ENCODE results near the gene MYO1D. TPM values are rescaled to one million over a fixed set of nuclear protein-coding genes. Genes with fewer than 3 reads are reported as not detected.
A peak's percentile ranks its signal among the peaks of the same experiment; 100 is the strongest.

Gene MYO1D
- total and polyA plus RNA-seq, 2 donors (not counting 1 experiment from before 2014, with no cell fraction given): 5.4 to 26.7 TPM

DNA sequence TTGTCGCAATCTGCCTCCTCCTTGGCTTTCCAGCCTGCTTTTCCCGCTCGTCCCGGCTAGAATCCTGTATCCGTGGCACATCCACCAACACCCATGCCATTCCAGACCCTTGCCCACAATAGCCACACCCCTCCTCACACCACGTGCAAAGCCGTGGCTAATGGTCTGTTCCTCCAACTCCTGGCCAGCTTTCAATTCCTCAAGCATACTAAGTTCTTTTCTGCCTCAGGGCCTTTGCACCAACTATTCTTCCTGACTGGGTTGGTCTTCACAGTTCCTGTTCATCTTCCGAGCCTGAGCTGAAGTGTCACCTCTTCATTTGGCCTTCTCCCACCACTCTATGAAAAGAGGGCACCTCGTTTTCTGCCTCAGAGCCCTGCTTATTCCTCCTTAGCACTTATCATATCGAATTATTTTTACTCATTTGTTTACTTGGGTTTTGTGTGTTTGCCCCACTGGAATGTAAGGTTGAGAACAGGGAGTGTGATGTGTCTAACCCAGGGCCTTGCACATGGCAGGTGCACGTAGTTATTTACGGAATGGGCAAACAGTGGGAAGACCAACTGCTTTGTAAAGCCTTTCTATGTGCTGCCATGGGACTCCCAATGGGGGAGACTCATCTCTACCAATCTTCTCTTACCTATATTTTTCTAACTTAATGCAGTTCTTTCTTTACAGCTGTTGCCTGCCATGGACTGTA is 321.2 kb downstream of the MYO1D start:
- H3K4me1 ChIP-seq (ENCODE audit: control insufficient read depth in 2 of 2, insufficient read depth in 2 of 2, low read length in 2 of 2): peaks cover 56% of the 10 kb centered on the region in 2 donors
- H3K4me1 Mint-ChIP-seq: peaks cover 65% of the 10 kb centered on the region
- no peak overlapping the region for H3K9ac ChIP-seq (ENCODE audit: low read length)
- H3K4me3 ChIP-seq (ENCODE audit: control extremely low read depth in 1 of 5, extremely low read depth in 1 of 5, insufficient read depth in 1 of 5, low read depth in 2 of 5, low read length in 4 of 5): no peak overlapping the region
- peak overlapping the region; percentile 69 to 76 for H3K27ac ChIP-seq (ENCODE audit: low read length in 2 of 2)
- ATAC-seq (ENCODE audit: low read depth) (no peak), DNase-seq (no peak)
- no peaks in the 10 kb centered on the region for H3K36me3 ChIP-seq (replicated peaks in 1 of 2; ENCODE audit: control extremely low read depth in 1 of 2, control insufficient read depth in 1 of 2, extremely low read depth in 1 of 2, insufficient read depth in 2 of 2, low read length in 1 of 2)
- no peaks in the 10 kb centered on the region for H3K9me3 Mint-ChIP-seq (ENCODE audit: insufficient read depth)
- H4K20me1 ChIP-seq (ENCODE audit: control insufficient read depth, insufficient read depth, low read length, poor library complexity, severe bottlenecking): no peaks in the 10 kb centered on the region
- 98% methylated on average over 7 of the region's 12 CpGs for WGBS (ENCODE audit: insufficient coverage)
- CTCF ChIA-PET: interaction anchor here (1.2 to 1.4 kb wide), 2 partner anchors 94 to 104 kb away, joined by 3 to 4 read pairs; no protein-coding TSS in a partner anchor
- POLR2A ChIA-PET: no interaction called here
- H3K4me3 Mint-ChIP-seq: no peak overlapping the region
- H3K9me3 ChIP-seq (ENCODE audit: control extremely low read depth in 1 of 3, control insufficient read depth in 2 of 3, insufficient read depth in 1 of 3, low read length in 2 of 3): no peaks in the 10 kb centered on the region
- H3K27me3 Mint-ChIP-seq: no peaks in the 10 kb centered on the region
- TF ChIP-seq, protein P1, sequence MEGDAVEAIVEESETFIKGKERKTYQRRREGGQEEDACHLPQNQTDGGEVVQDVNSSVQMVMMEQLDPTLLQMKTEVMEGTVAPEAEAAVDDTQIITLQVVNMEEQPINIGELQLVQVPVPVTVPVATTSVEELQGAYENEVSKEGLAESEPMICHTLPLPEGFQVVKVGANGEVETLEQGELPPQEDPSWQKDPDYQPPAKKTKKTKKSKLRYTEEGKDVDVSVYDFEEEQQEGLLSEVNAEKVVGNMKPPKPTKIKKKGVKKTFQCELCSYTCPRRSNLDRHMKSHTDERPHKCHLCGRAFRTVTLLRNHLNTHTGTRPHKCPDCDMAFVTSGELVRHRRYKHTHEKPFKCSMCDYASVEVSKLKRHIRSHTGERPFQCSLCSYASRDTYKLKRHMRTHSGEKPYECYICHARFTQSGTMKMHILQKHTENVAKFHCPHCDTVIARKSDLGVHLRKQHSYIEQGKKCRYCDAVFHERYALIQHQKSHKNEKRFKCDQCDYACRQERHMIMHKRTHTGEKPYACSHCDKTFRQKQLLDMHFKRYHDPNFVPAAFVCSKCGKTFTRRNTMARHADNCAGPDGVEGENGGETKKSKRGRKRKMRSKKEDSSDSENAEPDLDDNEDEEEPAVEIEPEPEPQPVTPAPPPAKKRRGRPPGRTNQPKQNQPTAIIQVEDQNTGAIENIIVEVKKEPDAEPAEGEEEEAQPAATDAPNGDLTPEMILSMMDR (IDR thresholded peaks at IDR 0.05): no peak
- no peak for TF ChIP-seq EZH2 (IDR thresholded peaks at IDR 0.05; ENCODE audit: borderline replicate concordance, insufficient read depth, low read depth, low read length, poor library complexity, severe bottlenecking)
- intact Hi-C loops (cut with micrococcal nuclease): no loop called here
- H3K27ac Mint-ChIP-seq: peak overlapping the region; percentile 62
- no peak overlapping the region for H3K4me2 ChIP-seq (replicated peaks; ENCODE audit: low read depth, low read length, poor library complexity, severe bottlenecking)
- no peaks in the 10 kb centered on the region for H3K27me3 ChIP-seq (replicated peaks in 1 of 4; ENCODE audit: control extremely low read depth in 1 of 4, control insufficient read depth in 3 of 4, insufficient read depth in 4 of 4, low read length in 3 of 4)
- no peak overlapping the region for H2AFZ ChIP-seq (ENCODE audit: insufficient read depth, low read depth, low read length, poor library complexity, severe bottlenecking)
- H3K79me2 ChIP-seq (ENCODE audit: control insufficient read depth, insufficient read depth, low read length): no peaks in the 10 kb centered on the region

DNA sequence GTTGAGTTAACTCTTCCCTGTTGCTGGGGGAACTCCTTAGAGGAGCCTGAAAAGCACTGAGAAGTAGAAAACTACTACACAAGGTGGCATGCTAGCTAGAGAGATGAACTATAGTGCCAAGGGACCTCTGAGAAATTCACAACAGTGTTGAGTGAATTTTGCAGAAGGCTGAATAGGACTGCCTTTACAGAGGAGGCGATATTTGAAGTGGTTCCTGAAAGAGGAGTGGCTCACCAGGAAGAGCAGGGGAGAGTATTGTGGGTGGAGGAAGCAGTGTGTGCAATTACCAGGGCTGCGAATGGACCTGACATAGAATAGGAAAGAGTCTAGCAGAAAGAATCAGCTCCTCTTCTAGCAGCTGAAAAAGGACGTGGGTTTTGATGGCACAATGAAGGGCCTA is 323.8 kb downstream of the MYO1D start:
- H3K4me3 Mint-ChIP-seq: no peak overlapping the region
- Histone ChIP-seq H3K9ac (ENCODE audit: low read length) (no peak overlapping the region), H3K27ac (ENCODE audit: low read length in 2 of 2) (no peak overlapping the region), H3K4me3 (ENCODE audit: control extremely low read depth in 1 of 5, extremely low read depth in 1 of 5, insufficient read depth in 1 of 5, low read depth in 2 of 5, low read length in 4 of 5) (no peak overlapping the region), H3K4me2 (replicated peaks; ENCODE audit: low read depth, low read length, poor library complexity, severe bottlenecking) (no peak overlapping the region), H3K79me2 (ENCODE audit: control insufficient read depth, insufficient read depth, low read length) (no peaks in the 10 kb centered on the region), H3K36me3 (replicated peaks in 1 of 2; ENCODE audit: control extremely low read depth in 1 of 2, control insufficient read depth in 1 of 2, extremely low read depth in 1 of 2, insufficient read depth in 2 of 2, low read length in 1 of 2) (no peaks in the 10 kb centered on the region), H3K4me1 (ENCODE audit: control insufficient read depth in 2 of 2, insufficient read depth in 2 of 2, low read length in 2 of 2) (peaks cover 39 to 42% of the 10 kb centered on the region in 2 donors), H3K9me3 (ENCODE audit: control extremely low read depth in 1 of 3, control insufficient read depth in 2 of 3, insufficient read depth in 1 of 3, low read length in 2 of 3) (no peaks in the 10 kb centered on the region), H2AFZ (ENCODE audit: insufficient read depth, low read depth, low read length, poor library complexity, severe bottlenecking) (no peak overlapping the region), H4K20me1 (ENCODE audit: control insufficient read depth, insufficient read depth, low read length, poor library complexity, severe bottlenecking) (no peaks in the 10 kb centered on the region), H3K27me3 (replicated peaks in 1 of 4; ENCODE audit: control extremely low read depth in 1 of 4, control insufficient read depth in 3 of 4, insufficient read depth in 4 of 4, low read length in 3 of 4) (no peaks in the 10 kb centered on the region)
- POLR2A ChIA-PET: no interaction called here
- DNase-seq: no peak
- CTCF ChIA-PET: no interaction called here
- peaks cover 47% of the 10 kb centered on the region for H3K4me1 Mint-ChIP-seq
- TF ChIP-seq, protein P1 (IDR thresholded peaks at IDR 0.05): no peak
- no peak for TF ChIP-seq EZH2 (IDR thresholded peaks at IDR 0.05; ENCODE audit: borderline replicate concordance, insufficient read depth, low read depth, low read length, poor library complexity, severe bottlenecking)
- no peak for ATAC-seq (ENCODE audit: low read depth)
- no peak overlapping the region for H3K27ac Mint-ChIP-seq
- H3K9me3 Mint-ChIP-seq (ENCODE audit: insufficient read depth): no peaks in the 10 kb centered on the region
- 53% methylated on average over 2 of the region's 3 CpGs for WGBS (ENCODE audit: insufficient coverage)
- intact Hi-C loops (cut with micrococcal nuclease): no loop called here
- H3K27me3 Mint-ChIP-seq: no peaks in the 10 kb centered on the region
